Endothelial cell of umbilical vein (primary cell): ENCODE results near the gene HLTF.

Source experiments
- EZH2 ChIP-seq: IDR thresholded peaks from 2 replicates; pipeline ENCODE4 v1.6.1; 2012; ENCODE audit warnings: borderline replicate concordance, low read depth, mild to moderate bottlenecking, moderate library complexity, low read length, inconsistent platforms; ENCODE audit not compliant: severe bottlenecking
- POLR2A ChIP-seq: IDR thresholded peaks from 2 replicates; pipeline ENCODE4 v1.6.1; 2012; ENCODE audit warnings: low read depth, mild to moderate bottlenecking, control low read depth, low read length
- TF ChIP-seq, protein P1 (sequence below), 2 donors: IDR thresholded peaks; 1 replicate in 1 of 2; 2 replicates in 1 of 2; pipeline ENCODE4 v1.5.1; 2011; ENCODE audit warnings: low read length in 2 of 2, mild to moderate bottlenecking in 2 of 2, moderate library complexity in 2 of 2, control low read depth in 1 of 2, inconsistent platforms in 1 of 2, low read depth in 1 of 2; ENCODE audit not compliant: insufficient read depth in 1 of 2; ENCODE audit errors: extremely low read depth in 1 of 2
- TF ChIP-seq, protein P2 (sequence below): IDR thresholded peaks from 2 replicates; pipeline ENCODE4 v1.6.1; 2011; ENCODE audit not compliant: insufficient read depth, insufficient read length

DNA sequence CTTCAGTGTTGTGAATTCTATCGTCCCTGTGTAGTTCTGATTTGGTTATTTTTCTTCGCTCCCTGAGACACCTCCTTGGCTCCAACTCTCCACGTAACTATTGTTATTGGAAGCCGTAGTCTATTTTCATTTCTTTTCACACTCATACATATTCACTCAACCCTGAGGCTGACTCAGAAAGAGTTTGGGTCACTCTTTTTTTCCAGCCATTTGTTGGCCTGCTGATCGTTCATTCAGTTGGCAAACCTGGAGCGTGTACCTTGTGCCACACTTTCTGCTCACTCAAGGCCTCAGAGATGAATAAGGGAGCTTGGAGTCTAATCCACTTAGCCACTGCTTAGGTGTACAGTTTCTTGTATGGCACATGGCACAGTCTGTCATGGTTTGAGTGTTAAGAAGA, 72.6 kb downstream of the HLTF start:
- TF ChIP-seq, protein P1, sequence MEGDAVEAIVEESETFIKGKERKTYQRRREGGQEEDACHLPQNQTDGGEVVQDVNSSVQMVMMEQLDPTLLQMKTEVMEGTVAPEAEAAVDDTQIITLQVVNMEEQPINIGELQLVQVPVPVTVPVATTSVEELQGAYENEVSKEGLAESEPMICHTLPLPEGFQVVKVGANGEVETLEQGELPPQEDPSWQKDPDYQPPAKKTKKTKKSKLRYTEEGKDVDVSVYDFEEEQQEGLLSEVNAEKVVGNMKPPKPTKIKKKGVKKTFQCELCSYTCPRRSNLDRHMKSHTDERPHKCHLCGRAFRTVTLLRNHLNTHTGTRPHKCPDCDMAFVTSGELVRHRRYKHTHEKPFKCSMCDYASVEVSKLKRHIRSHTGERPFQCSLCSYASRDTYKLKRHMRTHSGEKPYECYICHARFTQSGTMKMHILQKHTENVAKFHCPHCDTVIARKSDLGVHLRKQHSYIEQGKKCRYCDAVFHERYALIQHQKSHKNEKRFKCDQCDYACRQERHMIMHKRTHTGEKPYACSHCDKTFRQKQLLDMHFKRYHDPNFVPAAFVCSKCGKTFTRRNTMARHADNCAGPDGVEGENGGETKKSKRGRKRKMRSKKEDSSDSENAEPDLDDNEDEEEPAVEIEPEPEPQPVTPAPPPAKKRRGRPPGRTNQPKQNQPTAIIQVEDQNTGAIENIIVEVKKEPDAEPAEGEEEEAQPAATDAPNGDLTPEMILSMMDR (IDR thresholded peaks at IDR 0.05; ENCODE audit: extremely low read depth in 1 of 2, insufficient read depth in 1 of 2, low read depth in 1 of 2, low read length in 2 of 2) = no peak
- TF ChIP-seq POLR2A (no peak), EZH2 (no peak)
- TF ChIP-seq, protein P2, sequence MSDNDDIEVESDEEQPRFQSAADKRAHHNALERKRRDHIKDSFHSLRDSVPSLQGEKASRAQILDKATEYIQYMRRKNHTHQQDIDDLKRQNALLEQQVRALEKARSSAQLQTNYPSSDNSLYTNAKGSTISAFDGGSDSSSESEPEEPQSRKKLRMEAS = no peak
